HG03139 (cell line): Measurements from ENCODE around the gene MICAL3.

Experiments
- ATAC-seq: cut with Tn5 transposase; IDR thresholded peaks from one replicate; pipeline ENCODE4 v1.9.1; 2021; ENCODE audit not compliant: unreplicated experiment

MICAL3 gene

GRCh38 chr22:17804331-17805080, 219.9 kb downstream of the MICAL3 start:
- ATAC-seq = no peak

GRCh38 chr22:17803609-17804270, 220.6 kb downstream of the MICAL3 start:
- ATAC-seq = no peak

GRCh38 chr22:17802822-17803221, 221.5 kb downstream of the MICAL3 start:
- no peak for ATAC-seq

GRCh38 chr22:17802411-17802810, 221.9 kb downstream of the MICAL3 start:
- ATAC-seq = no peak

DNA sequence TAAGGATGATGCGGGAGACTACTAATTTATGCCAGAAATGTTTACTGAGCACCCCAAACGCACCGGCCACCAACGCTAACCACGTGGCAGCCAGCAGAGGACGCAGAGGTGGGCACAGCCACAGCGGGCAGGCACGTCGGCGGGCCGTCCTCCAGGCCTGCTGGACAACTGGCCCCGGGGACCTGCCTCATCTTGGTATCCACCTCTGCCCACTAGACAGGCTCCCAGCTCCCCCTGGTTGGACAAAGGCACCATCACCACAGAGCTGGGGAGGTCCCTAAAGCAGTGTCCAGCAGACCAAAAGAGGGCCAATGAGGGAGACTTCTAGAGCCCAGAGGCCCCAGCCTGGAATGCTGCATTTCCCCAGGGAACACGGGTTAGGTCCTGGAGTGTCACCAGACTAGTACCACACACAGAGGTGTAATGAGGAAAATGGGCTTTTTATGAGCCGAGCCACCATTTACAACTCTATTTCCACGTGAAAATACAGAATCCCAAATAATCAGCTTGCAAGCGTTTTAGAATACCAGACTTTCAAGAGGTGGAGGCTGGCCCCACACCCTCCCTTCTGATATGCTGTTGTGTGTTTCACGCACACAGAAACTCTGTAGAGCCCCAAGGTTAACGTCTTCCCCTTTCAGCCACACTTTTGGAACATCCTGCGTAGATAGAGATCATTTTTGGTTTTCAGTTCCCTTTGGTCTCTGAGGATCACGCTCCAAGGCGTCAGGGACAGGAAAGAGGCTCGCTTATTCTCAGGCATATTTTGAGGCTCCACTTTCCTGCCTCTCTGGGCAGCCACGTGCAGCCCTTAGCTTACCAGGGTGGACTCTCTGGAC, 226.4 kb downstream of the MICAL3 start:
- peak; percentile 44 for ATAC-seq

DNA sequence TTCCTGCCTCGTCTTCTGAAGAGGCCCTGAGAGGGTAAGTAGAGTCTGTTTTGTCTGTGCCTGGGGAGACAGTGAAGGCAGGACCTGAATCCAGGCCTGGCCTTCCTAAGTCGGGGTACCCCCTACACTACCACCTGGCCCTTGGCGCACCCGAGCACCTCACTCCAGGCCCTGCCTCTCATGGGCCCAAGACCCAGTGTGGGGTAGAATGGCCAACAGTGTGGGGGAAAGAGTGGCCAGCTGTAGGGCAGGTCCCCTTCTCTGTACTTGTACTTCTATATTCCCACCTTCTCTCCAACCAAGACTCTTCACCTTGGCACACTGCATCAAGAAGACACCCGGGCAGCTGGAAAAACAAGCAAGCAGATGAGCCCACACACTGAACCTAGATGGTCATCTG, 227.7 kb downstream of the MICAL3 start:
- ATAC-seq = no peak

DNA sequence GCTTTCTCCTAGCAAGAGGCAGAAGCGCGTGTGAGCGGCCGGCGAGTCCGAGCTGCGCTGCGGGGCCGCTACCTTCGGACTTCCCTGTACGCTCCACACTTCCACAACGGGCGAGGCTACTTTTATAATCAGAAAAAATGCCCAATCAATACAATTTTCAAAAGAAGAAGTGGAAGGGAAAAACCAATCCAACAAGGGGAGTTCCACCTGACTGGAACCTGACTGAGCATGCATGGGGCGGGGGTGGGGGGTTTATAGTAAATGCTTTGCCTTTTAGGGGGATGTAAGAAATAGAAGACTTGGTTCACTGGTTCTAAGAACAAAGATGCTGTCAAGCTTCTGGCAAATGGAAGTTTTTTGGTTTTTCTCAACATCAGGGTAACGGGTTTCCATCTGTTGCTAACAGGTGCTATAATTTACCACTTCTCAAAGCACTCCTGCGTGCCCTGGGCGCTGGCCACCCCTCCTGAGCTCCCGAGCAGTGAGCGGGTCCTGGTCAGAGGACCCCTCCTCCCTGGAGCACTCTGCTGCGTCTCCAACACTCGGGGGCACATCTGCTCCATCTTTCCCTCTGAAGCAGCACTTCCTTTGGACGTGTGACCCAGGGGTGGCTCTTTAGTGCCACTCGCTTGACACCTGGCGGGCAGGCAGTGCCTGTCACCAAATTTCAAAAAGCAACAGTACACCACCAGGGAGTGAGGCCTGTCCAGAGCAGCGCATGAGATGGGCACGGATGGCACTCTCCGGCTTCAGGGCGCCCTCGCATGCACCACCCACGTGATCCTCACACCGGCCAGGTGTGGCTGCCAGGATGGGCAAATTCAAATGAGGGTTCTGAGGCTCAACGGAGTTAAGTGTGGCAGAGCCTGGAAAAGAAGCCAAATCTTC, 228.5 kb downstream of the MICAL3 start:
- no peak for ATAC-seq

DNA sequence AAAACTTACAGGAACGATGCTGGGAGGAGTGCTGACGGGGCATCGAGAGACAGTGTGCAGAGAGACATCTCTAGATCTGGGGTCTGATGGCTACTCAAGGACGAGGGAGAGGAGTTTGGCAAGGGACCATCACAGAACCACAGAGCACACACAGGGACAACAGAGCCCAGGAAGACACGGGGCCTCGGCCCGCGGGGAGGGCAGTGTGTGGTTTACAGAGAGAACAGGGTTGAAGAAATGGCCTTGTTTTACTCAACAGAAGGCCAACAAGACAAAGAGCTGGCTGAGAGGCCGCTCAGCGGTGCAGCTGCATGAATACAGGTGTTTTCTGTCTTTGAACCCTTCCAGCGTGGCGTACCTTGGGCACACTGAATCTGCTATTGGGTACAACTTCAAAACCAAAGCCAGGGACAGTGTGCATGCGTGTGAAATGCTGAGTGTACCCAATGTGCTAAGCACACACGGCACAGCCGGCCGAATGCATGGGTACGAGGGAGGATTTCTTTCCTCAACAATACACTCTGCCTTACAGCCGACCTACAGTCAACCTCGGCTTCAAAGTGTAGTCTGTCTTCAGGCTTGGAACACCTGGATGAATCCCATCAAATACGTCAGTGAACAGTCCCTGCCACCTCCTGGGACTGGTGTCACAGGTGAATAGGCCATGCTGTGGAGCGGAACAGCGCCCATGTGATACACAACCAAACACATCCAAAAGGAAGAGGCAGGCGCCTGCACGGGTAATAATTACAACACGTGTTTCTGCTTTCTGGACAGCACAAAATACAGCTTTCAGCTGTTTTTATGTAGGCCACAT, 229.4 kb downstream of the MICAL3 start:
- no peak for ATAC-seq

GRCh38 chr22:17792854-17793434, 231.4 kb downstream of the MICAL3 start:
- ATAC-seq = no peak

- no peak for ATAC-seq
Observed at GRCh38 chr22:17792299-17792698, 232.1 kb downstream of the MICAL3 start.

GRCh38 chr22:17791196-17791595, 233.2 kb downstream of the MICAL3 start:
- ATAC-seq = no peak

DNA sequence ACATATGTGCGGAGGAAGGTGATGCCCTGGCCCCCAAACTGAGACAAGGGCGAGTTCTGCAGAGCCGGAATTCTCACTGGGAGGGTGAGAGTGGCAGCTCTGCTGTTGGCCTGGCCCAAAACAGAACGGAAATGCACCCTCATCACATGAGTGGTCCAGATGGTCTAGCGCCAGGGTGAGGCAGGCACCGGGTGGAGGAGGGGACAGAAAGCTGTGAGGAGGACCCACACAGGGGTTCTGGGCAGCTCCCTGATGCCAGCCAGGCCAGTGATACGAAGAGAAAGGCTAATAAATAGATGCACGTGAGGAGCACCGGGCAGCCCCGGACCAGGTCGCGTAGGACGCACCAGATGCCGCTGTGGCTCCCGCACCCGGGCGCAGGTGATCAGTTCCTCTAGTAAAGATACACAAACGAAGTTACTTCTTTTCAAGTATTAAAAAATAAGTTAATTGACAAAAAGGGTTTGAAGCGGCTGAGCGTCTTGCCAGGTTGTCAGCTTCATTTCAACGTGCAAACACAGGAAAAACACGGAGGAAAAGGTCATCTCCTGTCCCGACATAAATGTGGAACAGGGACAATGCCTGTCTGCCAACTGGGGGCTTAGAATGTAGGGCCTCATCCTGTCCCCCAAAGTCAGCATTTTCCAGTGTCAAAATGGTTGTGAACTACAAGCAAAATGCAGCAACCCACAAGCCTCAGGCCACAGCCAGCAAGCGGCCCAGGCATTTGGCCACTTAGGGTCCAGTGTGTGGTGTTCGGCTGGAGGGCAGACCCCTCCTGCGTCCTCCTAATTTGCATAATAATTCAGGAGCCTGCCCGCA, 234.8 kb downstream of the MICAL3 start:
- ATAC-seq = no peak

DNA sequence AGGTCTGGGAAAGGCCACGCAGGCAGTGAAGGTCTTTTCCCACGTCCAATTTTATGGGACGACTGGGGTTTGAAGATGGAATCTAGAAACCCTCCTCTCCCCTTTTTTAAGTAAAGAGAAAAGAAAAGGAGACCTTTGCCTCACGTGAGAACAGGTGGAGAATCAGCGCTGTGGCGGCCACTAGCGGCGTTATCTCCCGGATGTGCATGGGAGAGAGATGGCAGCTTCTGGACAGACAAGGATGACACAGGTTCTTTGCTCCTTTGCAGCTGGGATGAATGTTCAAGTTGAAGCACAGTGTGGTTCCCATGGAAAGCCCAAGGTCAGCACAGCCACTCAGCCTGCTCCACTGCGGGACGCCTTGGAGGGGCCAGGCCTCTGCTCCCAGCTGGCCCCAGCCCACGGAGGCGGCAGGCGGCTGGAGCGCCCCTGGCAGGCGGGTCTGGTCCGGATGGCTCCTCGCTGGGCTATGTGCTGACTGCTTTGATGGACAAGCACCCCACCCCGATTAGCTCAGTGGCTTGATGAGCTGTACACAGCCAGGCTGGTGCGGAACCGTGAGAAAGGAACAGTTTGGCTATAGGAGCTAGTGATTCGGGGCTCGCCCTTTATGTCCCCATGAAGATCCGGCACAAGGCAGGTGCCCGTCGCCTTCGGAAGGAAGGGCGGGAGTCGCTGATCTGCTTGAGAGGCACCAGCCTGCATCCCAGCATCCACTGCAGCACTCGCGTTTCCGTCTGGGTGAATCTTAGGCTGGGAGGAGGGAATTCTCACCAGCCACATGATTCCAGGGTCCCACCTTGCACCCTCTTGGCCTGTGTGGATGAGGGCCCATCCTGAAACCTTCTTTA, 235.6 kb downstream of the MICAL3 start:
- ATAC-seq = no peak

GRCh38 chr22:17787716-17788330, 236.5 kb downstream of the MICAL3 start:
- ATAC-seq = no peak

- no peak for ATAC-seq
Observed at GRCh38 chr22:17787241-17787640, 237.1 kb downstream of the MICAL3 start.

DNA sequence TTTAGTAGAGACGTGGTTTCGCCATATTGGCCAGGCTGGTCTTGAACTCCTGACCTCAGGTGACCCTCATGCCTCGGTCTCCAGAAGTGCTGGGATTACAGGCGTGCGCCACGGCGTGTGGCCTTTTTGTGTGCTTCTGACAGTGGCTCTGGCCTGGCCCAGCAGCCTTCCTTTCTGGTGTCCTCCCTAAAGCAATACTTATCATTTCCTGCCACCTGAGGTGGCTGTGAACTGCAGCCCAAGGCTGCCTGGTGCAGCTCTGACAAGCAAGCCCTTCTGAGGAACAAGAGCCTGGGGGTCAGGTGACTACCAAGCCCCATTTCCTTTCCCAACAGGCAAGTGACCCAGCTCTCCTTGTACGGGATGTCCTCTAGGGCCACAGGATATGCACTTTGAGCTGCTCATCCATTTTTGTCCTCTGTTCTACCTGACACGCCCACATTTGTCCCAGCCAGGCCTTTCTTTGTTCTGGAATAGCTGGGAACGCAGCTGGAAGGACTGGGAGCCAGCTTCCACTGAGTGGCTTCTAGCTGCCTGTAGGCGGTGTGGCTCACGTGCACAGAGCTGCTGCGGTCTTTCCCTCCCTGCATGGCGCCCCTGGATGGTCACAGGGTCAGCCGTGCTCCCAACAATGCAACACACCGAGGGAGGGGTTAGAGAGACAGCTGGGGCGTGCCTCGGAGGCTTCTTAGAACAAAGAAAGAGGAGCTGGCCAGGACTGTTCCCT, 237.8 kb downstream of the MICAL3 start:
- ATAC-seq = no peak
